NCI-H748 treated with DMSO at 0.1 percent for 48 hours (cell line): ENCODE measurements around the gene TRAF3IP3.

ENCODE experiments used
- DNase-seq: peaks from one replicate; lab custom pipeline; 2025; lab: John Stamatoyannopoulos, UW

TRAF3IP3 gene

GRCh38 chr1:209755926-209756614 lies at the start of gene TRAF3IP3:
TRAF3IP3 (plus strand) TSS chr1:209756053; CDS start chr1:209760040, 3,987 bp downstream.
- DNase-seq = no peak

GRCh38 chr1:209706622-209707021 lies 49.2 kb upstream of the TRAF3IP3 start:
- no peak for DNase-seq

- DNase-seq = no peak
Observed at GRCh38 chr1:209707308-209707707, 48.5 kb upstream of the TRAF3IP3 start.

GRCh38 chr1:209708297-209708696 lies 47.6 kb upstream of the TRAF3IP3 start:
- no peak for DNase-seq

GRCh38 chr1:209710093-209710492 lies 45.8 kb upstream of the TRAF3IP3 start:
- no peak for DNase-seq

GRCh38 chr1:209710847-209711246 lies 45.0 kb upstream of the TRAF3IP3 start:
- no peak for DNase-seq

GRCh38 chr1:209714338-209714737 lies 41.5 kb upstream of the TRAF3IP3 start:
- no peak for DNase-seq

GRCh38 chr1:209715314-209715713 lies 40.5 kb upstream of the TRAF3IP3 start:
- no peak for DNase-seq

GRCh38 chr1:209717818-209718217 lies 38.0 kb upstream of the TRAF3IP3 start:
- no peak for DNase-seq

- no peak for DNase-seq
Observed at GRCh38 chr1:209720326-209720725, 35.5 kb upstream of the TRAF3IP3 start.

- DNase-seq = no peak
Observed at GRCh38 chr1:209720826-209721225, 35.0 kb upstream of the TRAF3IP3 start.

- no peak for DNase-seq
Observed at GRCh38 chr1:209721323-209721722, 34.5 kb upstream of the TRAF3IP3 start.

GRCh38 chr1:209723265-209723664 lies 32.6 kb upstream of the TRAF3IP3 start:
- DNase-seq = no peak

- DNase-seq = no peak
Observed at GRCh38 chr1:209723756-209724693, 31.8 kb upstream of the TRAF3IP3 start.

GRCh38 chr1:209727286-209727685 lies 28.6 kb upstream of the TRAF3IP3 start:
- no peak for DNase-seq

GRCh38 chr1:209727785-209728184 lies 28.1 kb upstream of the TRAF3IP3 start:
- DNase-seq = no peak

- DNase-seq = no peak
Observed at GRCh38 chr1:209728466-209728865, 27.4 kb upstream of the TRAF3IP3 start.

GRCh38 chr1:209729436-209729835 lies 26.4 kb upstream of the TRAF3IP3 start:
- DNase-seq = no peak

GRCh38 chr1:209732725-209733124 lies 23.1 kb upstream of the TRAF3IP3 start:
- DNase-seq = no peak

GRCh38 chr1:209733409-209734192 lies 22.3 kb upstream of the TRAF3IP3 start:
- no peak for DNase-seq

- DNase-seq = no peak
Observed at GRCh38 chr1:209736490-209737117, 19.2 kb upstream of the TRAF3IP3 start.

GRCh38 chr1:209737118-209737505 lies 18.7 kb upstream of the TRAF3IP3 start:
- no peak for DNase-seq
